Measurements from ENCODE around the gene ADCY3. TPM values are rescaled to one million over a fixed set of nuclear protein-coding genes. Genes with fewer than 3 reads are reported as not detected.

Gene ADCY3
- total and polyA plus RNA-seq, 2 of the 4 experiments (the other 2 are of a cell fraction), result 17.4 to 46.1 TPM

DNA sequence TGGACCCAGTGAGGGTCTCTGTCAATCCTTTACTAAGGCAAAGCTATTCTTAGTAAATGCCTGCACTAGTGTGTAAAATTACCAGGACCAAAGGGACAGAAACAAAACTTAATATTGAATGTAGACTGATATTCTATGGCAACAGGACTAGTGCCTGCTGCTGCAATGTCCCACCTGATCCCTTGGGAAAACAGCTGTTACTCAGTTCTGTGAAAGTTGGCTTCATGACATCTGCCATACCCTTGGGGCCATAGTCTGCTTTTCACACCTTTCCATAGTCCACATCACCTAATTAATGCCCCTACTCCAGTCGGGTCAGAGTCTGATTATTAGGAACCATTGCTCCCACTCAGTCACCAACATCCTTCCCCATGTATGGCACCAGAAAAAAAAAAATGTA, 37.2 kb upstream of the ADCY3 start:
- no peak overlapping the region for H4K5ac ChIP-seq (ENCODE audit: low read depth, low read length)
- 0 out of 2 replicates have a peak, but pooled peaks cover 2% of the 10 kb centered on the region for H3K9me3 ChIP-seq (ENCODE audit: control insufficient read depth, insufficient read depth, low read length)
- no peak overlapping the region for H3K14ac ChIP-seq (replicated peaks; ENCODE audit: low read depth, low read length)
- no peak overlapping the region for H2AFZ ChIP-seq (replicated peaks; ENCODE audit: low read length, poor library complexity)
- H3K18ac ChIP-seq (ENCODE audit: low read depth, low read length), result no peak overlapping the region
- ChIA-PET CTCF (no interaction called here), POLR2A (ENCODE audit: unreplicated experiment) (no interaction called here)
- no peaks in the 10 kb centered on the region for H3K27me3 ChIP-seq (ENCODE audit: control insufficient read depth, insufficient read depth, low read length)
- H4K20me1 ChIP-seq (ENCODE audit: insufficient read depth, low read length), result no peaks in the 10 kb centered on the region
- intact Hi-C loops (cut with micrococcal nuclease), result no loop called here
- no CpG with 5 or more reads among the region's 1 CpG for WGBS, 2 experiments (ENCODE audit: extremely low coverage in 2 of 2, insufficient read length in 1 of 2)
- H3K56ac ChIP-seq (ENCODE audit: extremely low read depth, insufficient read depth, low read length), result no peak overlapping the region
- dilution Hi-C loops (cut with HindIII; ENCODE audit: low sequenced_read_pairs, unreplicated experiment), result no loop called here
- no peak overlapping the region for H2BK20ac ChIP-seq (ENCODE audit: low read depth, low read length)
- BruUV-seq (replicated peaks), result no TSS peak
- H3K79me1 ChIP-seq (ENCODE audit: low read depth in 1 of 2, low read length in 2 of 2), result 0 out of 4 replicates have a peak, but pooled peaks cover 0 to 3% of the 10 kb centered on the region in 2 experiments
- no peaks in the 10 kb centered on the region for H3K4me1 ChIP-seq (ENCODE audit: control insufficient read depth, insufficient read depth, low read length)
- in situ Hi-C loops (cut with MboI; ENCODE audit: low sequenced_read_pairs), result no loop called here
- no peak overlapping the region for H4K8ac ChIP-seq (ENCODE audit: low read depth in 2 of 2, low read length in 2 of 2)
- no peak overlapping the region for H2AK5ac ChIP-seq (ENCODE audit: low read depth, low read length)
- no peak overlapping the region for H2BK15ac ChIP-seq (ENCODE audit: low read depth, low read length)
- no peaks in the 10 kb centered on the region for H3K9me1 ChIP-seq (ENCODE audit: insufficient read depth, low read length)
- no peak overlapping the region for H3K4me3 ChIP-seq (ENCODE audit: insufficient read depth, low read depth, low read length)
- no peak for DNase-seq
- H2AK9ac ChIP-seq (replicated peaks; ENCODE audit: low read depth, low read length, poor library complexity), result no peak overlapping the region
- no peak overlapping the region for H3K9ac ChIP-seq (ENCODE audit: low read depth, low read length)
- H3K27ac ChIP-seq (ENCODE audit: insufficient read depth, low read length), result no peak overlapping the region
- H3K23ac ChIP-seq (ENCODE audit: low read depth, low read length), result no peak overlapping the region
- H3K4me2 ChIP-seq (ENCODE audit: low read depth, low read length), result no peak overlapping the region
- no peak overlapping the region for H3K4ac ChIP-seq (ENCODE audit: low read depth, low read length)
- H2BK5ac ChIP-seq (ENCODE audit: low read depth, low read length, poor library complexity, severe bottlenecking), result no peak overlapping the region
- TF ChIP-seq RFX5 (IDR thresholded peaks at IDR 0.05; ENCODE audit: low read depth, low read length) (no peak), NFE2L2 (IDR thresholded peaks at IDR 0.05; ENCODE audit: low read depth, low read length) (no peak), RAD21 (IDR thresholded peaks at IDR 0.05; ENCODE audit: low read length) (no peak), SMC3 (IDR thresholded peaks at IDR 0.05; ENCODE audit: low read depth, low read length) (no peak), CEBPB (IDR thresholded peaks at IDR 0.05; ENCODE audit: low read depth, low read length) (no peak), CHD1 (IDR thresholded peaks at IDR 0.05; ENCODE audit: low read depth, low read length) (no peak), RCOR1 (IDR thresholded peaks at IDR 0.05; ENCODE audit: insufficient replicate concordance, low read length) (no peak), MAZ (IDR thresholded peaks at IDR 0.05; ENCODE audit: borderline replicate concordance, low read depth, low read length) (no peak), MAFK (IDR thresholded peaks at IDR 0.05; ENCODE audit: low read depth, low read length) (no peak), FOS (IDR thresholded peaks at IDR 0.05; ENCODE audit: low read depth, low read length) (no peak), POLR2A (IDR thresholded peaks at IDR 0.05; ENCODE audit: low read depth, low read length) (no peak), BHLHE40 (IDR thresholded peaks at IDR 0.05; ENCODE audit: low read depth, low read length) (no peak), MXI1 (IDR thresholded peaks at IDR 0.05; ENCODE audit: borderline replicate concordance, low read depth, low read length) (no peak)
- TF ChIP-seq, protein P1, sequence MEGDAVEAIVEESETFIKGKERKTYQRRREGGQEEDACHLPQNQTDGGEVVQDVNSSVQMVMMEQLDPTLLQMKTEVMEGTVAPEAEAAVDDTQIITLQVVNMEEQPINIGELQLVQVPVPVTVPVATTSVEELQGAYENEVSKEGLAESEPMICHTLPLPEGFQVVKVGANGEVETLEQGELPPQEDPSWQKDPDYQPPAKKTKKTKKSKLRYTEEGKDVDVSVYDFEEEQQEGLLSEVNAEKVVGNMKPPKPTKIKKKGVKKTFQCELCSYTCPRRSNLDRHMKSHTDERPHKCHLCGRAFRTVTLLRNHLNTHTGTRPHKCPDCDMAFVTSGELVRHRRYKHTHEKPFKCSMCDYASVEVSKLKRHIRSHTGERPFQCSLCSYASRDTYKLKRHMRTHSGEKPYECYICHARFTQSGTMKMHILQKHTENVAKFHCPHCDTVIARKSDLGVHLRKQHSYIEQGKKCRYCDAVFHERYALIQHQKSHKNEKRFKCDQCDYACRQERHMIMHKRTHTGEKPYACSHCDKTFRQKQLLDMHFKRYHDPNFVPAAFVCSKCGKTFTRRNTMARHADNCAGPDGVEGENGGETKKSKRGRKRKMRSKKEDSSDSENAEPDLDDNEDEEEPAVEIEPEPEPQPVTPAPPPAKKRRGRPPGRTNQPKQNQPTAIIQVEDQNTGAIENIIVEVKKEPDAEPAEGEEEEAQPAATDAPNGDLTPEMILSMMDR (conservative IDR thresholded peaks at IDR 0.05; ENCODE audit: low read depth, low read length), result no peak
- TF ChIP-seq, protein P2, sequence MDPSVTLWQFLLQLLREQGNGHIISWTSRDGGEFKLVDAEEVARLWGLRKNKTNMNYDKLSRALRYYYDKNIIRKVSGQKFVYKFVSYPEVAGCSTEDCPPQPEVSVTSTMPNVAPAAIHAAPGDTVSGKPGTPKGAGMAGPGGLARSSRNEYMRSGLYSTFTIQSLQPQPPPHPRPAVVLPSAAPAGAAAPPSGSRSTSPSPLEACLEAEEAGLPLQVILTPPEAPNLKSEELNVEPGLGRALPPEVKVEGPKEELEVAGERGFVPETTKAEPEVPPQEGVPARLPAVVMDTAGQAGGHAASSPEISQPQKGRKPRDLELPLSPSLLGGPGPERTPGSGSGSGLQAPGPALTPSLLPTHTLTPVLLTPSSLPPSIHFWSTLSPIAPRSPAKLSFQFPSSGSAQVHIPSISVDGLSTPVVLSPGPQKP (IDR thresholded peaks at IDR 0.05; ENCODE audit: borderline replicate concordance, low read depth, low read length), result no peak
- TF ChIP-seq, protein P3, sequence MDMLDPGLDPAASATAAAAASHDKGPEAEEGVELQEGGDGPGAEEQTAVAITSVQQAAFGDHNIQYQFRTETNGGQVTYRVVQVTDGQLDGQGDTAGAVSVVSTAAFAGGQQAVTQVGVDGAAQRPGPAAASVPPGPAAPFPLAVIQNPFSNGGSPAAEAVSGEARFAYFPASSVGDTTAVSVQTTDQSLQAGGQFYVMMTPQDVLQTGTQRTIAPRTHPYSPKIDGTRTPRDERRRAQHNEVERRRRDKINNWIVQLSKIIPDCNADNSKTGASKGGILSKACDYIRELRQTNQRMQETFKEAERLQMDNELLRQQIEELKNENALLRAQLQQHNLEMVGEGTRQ (IDR thresholded peaks at IDR 0.05; ENCODE audit: low read depth, low read length), result no peak
- peaks cover 26% of the 10 kb centered on the region for H3K36me3 ChIP-seq (ENCODE audit: control insufficient read depth, insufficient read depth, low read length)
- H2BK120ac ChIP-seq (ENCODE audit: low read depth, low read length), result no peak overlapping the region
- ATAC-seq (ENCODE audit: low read depth), result no peak
- H4K91ac ChIP-seq (ENCODE audit: insufficient read depth, low read depth, low read length), result no peak overlapping the region

Data from IMR-90 (cell line).